SHP77 treated with DMSO at 0.1 percent for 48 hours (cell line): ENCODE data around the gene COL5A2.

Experiments used
- DNase-seq: peaks from one replicate; lab custom pipeline; 2025; lab: John Stamatoyannopoulos, UW

Gene COL5A2

GRCh38 chr2:189179570-189179950 lies at the start of gene COL5A2:
Gene COL5A2, minus strand, starts transcription at chr2:189179761. Its CDS starts 157 bp downstream, at chr2:189179604.
- DNase-seq: no peak

DNA sequence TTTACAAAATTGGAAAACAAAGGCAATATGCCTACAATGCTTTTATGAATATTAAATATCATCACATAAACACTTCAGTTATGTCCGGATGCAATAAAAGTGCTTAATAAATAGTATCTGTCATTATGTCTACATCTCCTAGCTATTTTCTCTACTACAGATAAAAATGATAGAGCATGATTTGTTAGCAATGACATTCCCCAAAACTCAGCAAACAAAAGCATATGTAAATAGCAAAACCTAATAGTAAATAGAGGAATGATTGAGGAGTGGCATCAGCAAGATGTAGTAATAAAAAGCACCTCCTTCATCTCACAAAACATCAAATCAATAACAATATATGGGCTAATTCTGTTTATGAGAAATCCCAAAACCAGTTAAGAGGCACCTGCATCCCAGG lies 46.5 kb upstream of the COL5A2 start:
- no peak for DNase-seq

DNA sequence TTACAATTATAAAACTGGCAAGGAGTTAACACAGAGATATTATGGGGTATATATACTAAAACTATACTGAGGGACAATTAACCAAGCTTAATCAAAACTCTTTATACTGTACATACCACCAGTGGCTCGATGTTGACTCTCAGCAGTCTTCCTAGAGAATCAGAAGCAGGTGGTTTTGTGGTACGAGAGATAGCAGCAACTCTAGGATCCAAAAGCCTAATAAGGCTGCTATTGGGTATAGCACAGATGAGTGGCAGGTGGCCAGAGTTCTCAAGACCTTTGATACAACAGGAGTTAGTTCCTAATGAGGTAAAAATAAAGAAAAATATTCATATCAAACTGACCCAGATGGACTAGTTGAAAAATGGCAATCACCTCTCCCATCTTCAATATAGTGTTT lies 45.5 kb upstream of the COL5A2 start:
- no peak for DNase-seq

GRCh38 chr2:189222468-189223105 lies 43.0 kb upstream of the COL5A2 start:
- no peak for DNase-seq

DNA sequence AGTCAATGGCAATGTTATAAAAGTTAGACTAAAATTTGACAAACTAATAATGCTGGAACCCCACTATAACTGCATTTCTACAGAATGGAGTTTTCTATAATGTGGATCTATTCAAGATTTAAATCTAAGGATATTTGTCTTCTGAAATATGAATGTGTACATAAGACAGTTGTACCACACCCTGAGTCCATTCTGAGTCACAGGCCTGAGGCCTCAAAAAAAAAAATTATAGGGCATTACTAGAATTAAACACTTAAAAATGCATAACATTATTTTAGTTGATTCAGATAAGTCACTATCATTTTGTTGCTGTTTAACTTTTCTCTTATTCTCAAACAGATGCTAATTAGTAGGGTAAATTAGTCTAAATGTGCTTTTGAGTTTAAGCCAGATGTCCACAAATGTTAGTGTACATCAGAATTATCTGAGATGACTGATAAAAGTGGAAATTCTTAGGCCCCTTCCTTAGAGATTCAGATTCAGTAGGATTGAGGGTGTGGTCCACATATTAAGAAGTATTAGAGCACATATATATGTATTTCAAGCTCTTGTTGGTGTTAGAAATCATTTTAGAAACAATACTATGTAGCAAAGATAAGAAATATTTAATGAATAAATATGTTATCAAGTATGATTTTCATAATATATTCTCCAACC lies 42.4 kb upstream of the COL5A2 start:
- no peak for DNase-seq

- no peak for DNase-seq
Measured at GRCh38 chr2:189218236-189218635, 38.7 kb upstream of the COL5A2 start.

GRCh38 chr2:189217541-189217940 lies 38.0 kb upstream of the COL5A2 start:
- no peak for DNase-seq

GRCh38 chr2:189217051-189217450 lies 37.5 kb upstream of the COL5A2 start:
- no peak for DNase-seq

DNA sequence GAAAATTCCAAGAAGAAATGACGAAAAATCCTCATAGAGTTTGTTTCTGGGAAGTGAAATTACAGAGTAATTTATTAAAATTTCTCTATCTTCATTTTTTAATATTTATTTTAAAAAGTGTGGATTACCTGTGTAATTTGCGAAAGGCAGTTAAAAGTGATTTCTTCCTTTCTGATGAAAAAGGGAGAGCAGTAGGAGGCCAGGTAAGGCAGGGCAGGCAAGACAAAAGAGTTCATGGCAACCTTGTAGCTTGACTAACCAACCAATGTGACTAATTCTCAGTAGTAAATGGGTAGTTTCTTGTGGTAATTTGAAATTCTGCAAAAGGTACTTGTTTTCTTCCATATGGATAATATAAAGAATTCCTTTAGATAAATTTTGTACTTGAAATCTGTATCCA lies 34.9 kb upstream of the COL5A2 start:
- DNase-seq: no peak

GRCh38 chr2:189213250-189213649 lies 33.7 kb upstream of the COL5A2 start:
- no peak for DNase-seq

DNA sequence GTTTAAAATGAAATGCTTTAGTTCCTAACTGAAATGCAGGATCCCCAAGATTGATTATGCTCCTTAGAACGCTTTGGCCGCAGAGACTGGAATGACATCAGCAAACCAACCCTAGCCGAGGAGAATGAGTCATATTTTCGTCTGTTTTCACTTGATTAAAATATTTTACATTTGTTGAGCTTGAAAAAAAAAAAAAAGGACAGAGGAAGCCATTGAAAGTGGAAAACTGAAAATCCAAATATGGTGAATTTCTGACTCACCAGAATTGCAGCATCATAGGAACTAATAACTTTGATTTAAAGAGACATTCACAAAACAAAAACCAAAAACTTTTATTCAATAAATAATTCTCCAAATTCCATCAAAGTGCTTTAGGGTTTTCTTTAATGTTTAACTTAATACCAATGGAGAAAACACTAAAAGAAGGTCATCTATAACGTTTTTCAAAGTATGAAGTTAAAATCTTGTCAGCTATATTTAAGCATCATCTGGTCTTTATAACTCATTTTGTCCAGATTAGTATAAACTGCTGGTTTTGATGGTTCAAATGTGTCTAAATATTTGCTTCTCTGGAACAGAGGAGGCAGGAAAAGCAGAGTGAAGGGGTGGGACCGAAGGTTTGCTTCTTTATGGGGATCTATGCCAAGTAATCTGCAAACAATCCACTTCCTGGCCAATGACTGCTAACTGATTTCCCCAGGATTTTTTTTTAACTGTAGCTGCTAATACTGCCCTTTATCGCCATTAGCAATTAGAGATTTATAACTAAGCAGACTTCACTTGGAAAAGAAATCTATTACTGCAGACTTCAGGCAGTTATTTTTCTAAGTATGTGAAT lies 30.9 kb upstream of the COL5A2 start:
- DNase-seq: no peak

DNA sequence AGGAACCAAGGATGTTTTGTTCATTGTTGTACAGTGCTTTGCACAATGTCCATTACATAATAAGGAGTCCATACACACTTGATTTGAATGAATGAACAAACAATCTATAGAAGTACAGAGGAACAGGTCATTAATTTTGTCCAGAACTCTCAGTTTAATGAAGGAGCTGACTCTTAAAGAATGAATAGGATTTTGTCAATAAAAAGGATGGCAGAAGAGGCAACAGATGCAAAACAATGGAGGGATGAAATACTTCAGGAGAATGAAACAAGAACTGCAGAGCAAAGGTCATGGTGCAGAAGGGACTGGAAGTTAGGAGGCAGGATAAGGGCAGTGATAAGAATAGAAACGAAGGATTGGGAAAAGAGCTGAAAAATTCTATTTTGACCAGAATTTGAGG lies 28.7 kb upstream of the COL5A2 start:
- DNase-seq: no peak

- no peak for DNase-seq
Measured at GRCh38 chr2:189204322-189204941, 24.9 kb upstream of the COL5A2 start.

- DNase-seq: peak; percentile 45
Measured at GRCh38 chr2:189203177-189203799, 23.7 kb upstream of the COL5A2 start.

GRCh38 chr2:189199797-189200196 lies 20.2 kb upstream of the COL5A2 start:
- DNase-seq: no peak

- no peak for DNase-seq
Measured at GRCh38 chr2:189192766-189193165, 13.2 kb upstream of the COL5A2 start.

DNA sequence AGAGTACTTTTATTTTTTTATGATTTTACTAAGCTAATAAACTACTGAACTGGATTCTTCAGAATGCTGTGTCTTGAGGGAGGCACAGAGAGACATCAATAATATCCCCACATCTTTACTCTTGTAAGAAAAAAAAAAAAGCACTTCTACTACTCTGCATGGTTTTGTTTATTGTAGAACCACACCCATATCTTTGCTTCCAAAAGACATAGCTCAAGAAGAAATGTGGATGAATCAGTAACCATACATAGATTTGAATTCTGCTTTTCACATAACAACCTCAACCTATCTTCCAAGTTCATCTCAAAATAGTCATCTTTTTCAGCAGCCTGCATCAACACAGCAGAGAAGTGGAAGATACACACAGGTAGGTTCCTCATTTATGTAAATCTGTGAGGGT lies 12.2 kb upstream of the COL5A2 start:
- DNase-seq: no peak

DNA sequence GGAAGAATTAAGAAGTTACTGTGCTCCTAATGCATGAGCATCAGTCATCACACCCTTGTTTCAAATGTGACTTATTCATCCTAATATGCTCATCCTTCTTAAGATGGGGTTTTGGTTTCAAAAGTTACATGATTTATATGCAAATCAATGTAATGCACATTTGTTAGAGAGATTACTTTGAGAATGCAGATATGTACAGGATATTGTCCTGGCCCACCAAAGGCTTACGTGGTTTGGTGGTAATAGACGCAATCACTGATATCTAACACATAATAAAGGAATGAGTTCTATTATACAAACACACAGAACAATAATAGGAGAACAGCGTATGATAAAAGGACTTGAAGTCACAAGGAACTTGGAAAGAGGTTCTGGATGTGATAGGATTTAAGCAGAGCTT lies 11.1 kb upstream of the COL5A2 start:
- no peak for DNase-seq

DNA sequence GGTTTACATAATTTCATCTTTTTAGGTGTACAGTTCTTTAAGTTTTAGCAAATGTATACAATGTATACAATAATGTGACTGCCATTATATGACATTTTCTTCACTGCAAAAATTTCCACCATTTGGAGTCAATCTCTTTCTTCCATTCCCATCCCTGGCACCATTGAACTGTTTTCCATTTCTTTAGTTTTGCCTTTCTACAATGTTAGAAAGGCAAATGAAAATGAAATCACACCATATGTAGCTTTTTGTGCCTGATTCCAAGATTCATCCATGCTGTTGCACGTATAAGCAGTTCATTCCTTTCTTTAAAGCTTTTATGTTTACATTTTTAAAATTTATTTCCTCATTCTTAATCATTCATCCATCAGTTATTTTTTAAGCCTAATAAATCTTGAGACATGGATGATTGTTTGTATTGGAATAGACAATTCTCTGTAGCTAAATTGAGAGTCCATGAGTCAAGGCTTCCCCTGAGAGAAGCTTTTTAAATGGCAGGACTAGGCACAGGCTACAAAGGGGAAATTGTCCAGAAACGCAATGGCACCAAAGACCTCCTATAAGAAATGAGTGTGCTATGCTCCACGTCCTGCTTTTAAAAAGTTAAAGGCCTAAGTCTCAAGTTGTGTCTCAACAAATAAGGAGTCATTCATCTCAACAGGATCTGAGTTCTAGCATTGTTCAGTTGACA lies 8.7 kb upstream of the COL5A2 start:
- no peak for DNase-seq

DNA sequence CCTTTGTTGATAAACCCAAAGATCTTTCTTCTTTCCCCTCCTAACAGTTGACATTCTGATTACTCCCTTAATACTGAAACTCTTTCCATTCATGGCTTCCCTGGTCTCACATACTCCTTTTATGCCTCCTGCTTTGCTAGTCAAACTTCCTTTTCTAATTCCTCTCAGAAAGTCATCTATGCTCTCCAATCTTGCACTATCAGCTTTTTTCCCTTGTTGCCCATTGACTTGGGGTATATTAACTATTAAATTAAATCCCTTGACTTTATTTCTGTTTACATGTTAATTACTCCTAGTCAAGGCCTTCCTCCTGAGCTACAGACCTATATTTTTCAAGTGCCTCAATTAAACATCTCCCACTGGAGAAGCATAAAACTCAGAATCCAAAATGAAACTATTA lies 3.6 kb upstream of the COL5A2 start:
- no peak for DNase-seq

DNA sequence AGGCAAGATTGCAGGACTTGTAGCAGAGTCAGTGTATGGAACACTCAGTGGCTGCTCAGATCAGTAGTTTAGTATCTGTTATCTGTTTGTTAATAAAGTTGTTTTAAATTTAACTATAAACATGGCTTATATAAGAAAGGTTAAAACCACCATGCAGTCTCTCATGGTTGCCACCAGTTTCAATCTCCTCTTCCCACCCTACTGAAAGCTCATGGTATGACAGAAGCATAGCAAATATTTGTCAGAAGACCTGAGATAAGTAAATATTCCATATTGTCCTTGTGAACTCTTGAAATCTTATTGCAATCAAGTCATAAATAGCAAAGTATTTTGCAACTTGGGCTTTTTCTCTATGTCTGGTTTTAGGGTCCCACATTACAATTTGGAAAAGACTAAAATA lies 2.1 kb upstream of the COL5A2 start:
- no peak for DNase-seq
